Measurements from ENCODE around the gene SNRPN.
"Not testable (repeated sequence)": the region's sequence is repeated elsewhere in the genome, so short reads cannot be mapped to it uniquely, and the experiment has no call there.

SNRPN gene

DNA sequence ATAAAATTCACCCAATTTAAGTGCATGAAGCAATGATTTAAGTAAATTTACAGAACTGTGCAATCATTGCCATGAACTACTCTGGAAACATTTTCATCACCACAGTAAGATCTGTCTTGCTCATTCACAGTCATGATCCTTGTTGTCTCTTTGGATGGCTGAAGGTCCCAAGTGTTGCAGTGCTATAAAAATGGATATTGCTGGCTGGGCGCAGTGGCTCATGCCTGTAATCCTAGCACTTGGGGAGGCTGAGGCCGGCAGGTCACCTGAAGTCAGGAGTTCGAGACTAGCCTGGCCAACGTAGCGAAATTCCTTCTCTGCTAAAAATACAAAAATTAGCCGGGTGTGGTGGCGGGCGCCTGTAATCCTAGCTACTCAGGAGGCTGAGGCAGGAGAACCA is 17.0 kb downstream of the SNRPN start:
- DNase-seq, result no peak

DNA sequence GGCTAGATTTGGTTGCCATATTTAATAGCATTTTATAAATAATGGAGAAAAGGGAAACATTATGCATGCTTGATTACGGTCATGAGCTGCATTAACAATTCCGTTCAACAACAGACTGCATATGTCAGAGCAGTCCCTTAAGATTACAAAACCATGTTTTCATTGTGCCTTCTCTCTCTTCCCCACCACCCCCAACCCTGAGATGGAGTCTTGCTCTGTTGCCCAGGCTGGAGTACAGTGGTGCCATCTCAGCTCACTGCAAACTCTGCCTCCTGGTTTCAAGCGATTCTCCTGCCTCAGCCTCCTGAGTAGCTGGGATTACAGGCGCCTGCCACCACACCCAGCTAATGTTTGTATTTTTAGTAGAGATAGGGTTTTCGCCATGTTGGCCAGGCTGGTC is 17.9 kb downstream of the SNRPN start:
- DNase-seq, result not testable (repeated sequence)

DNA sequence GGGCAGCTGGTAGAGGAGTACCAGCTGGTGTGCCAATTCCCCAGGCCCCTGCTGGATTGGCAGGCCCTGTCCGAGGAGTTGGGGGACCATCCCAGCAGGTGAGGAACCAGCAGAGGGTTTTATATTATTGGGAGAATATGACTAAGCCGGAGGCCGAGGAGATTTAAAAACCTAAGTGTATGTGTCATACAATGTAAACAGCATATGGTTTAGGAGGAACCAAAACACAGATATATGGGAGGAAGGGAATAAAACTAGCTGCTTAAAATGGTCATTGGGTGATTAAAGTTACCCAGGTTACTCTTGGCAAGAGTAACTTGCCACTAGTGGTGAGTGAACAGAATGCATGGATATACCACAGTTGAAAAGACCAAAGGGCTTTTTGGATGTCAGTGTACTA is 22.1 kb downstream of the SNRPN start:
- no peak for DNase-seq

DNA sequence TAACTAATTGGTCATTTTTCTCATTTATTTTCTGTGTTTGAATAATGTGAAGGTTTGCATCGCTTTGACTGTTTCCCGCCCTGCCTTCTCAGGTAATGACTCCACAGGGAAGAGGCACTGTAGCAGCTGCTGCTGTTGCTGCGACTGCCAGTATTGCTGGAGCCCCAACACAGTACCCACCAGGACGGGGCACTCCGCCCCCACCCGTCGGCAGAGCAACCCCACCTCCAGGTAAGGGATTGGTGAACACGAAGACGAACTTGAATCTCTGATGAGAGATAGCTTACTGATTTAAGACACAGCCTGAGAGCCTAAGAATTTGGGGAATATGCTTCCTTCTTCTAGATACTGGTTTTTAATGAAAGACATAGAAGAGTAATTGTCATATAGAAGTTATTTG is 22.9 kb downstream of the SNRPN start:
- DNase-seq, result no peak

DNA sequence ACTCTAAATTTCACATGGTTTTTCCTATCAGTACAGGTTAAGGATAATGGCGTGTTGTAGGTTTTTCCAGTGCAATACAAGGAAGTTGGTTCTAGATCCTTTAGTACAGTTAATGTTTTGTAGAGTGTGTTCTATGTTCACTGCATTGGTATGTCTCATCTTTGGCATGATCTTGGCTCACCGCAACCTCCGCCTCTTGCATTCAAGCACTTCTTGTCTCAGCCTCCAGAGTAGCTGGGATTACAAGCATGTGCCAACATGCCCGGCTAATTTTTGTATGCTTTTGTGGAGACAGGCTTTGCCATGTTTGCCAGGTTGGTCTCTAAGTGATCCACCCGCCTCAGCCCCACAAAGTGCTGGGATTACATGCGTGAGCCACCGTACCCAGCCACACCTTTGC is 30.4 kb downstream of the SNRPN start:
- no peak for DNase-seq

DNA sequence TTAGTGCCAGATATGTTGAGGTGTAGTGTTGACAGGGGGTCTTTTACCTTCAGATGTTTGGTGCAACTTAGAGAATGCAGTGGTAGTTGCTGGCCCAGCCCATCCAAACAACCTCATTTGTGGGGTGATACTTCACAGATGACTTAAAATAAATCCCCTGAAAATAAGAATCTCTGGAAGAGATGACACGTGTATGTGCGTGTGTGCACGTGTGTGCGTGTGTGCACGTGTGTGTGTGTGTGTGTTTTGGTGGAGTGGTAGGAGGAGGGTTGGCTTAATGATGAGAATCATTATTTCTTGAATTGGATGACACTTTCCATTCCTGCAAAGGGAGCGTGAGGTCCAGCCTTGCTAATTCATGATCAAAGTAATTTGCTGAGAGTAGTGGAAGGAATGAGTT is 31.9 kb downstream of the SNRPN start:
- no peak for DNase-seq

DNA sequence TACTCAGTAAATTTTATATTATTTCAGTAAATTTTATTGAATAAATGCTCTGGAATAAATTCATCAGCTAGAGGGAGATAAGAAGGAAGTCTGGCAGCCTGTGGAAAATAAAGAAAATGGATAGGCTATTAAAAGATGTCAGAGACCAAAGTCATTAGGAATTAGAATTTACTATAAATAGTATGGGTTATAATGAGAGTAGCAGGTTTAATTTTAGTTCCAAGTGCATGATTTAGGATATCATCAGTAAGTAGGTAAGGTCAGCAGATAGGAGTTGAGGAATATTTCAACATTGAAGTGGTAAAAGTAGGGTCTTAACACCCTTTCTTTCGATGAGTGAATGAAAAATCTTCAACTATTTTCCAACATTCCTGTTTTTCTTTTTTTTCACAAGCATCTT is 64.6 kb downstream of the SNRPN start:
- DNase-seq, result no peak

DNA sequence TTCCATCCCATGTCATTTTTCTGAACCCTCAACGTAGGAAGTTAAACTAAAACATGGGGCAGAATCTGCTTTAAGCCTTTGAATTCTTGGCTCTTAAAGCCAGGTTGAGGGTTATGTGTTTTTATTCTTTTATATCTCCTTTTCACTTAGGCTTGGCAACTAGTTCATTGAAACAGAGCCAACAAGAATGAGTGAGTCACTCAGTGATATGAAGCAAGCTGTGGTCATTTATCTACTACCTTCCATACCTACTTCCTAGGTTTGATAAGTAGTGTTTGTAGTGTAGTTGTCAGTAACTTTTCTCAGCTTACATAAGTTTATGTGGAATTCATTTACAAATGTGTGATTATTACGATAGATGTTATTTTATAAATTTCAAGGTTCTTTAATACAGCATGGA is 67.4 kb downstream of the SNRPN start:
- no peak for DNase-seq

Measured in DMS 273 treated with DMSO at 0.1 percent for 48 hours (cell line).